GM13977 (cell line): ENCODE data around the gene FXR2.
A peak's percentile ranks its signal among the peaks of the same experiment; 100 is the strongest.

ENCODE experiments used
- DNase-seq: peaks from one replicate; pipeline ENCODE4 v3.0.0; 2012; ENCODE audit warnings: low spot score
- in situ Hi-C: fragments of 300-500 bp; cut with MboI; formaldehyde crosslinking; loops from one replicate; pipeline ENCODE4 v1.12.0; 2022; ENCODE audit warnings: low sequenced_read_pairs, low pct_unique_long_range_greater_than_20kb, mixed read lengths, inconsistent platforms; ENCODE audit not compliant: unreplicated experiment
- TF ChIP-seq, protein P1 (sequence below): IDR thresholded peaks from 2 replicates; pipeline ENCODE4 v1.5.1; 2012; ENCODE audit warnings: mild to moderate bottlenecking, control low read depth; ENCODE audit not compliant: insufficient read depth; ENCODE audit errors: extremely low read depth, missing control alignments

Gene FXR2

DNA sequence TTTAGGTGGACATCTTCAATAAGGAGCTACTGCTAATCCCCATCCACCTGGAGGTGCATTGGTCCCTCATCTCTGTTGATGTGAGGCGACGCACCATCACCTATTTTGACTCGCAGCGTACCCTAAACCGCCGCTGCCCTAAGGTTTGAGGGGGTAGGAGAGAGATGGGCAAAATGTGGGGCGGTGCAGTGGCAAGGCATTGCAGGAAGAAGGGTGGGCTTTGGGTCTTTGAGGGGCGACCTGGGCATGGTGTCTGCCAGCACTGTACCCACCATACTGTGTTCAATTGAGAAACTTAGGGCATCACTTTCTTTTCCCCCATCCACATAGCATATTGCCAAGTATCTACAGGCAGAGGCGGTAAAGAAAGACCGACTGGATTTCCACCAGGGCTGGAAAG is 44.3 kb downstream of the FXR2 start:
- no peak for DNase-seq
- in situ Hi-C loops, result loop anchor here (25.0 kb wide), 1 partner anchor 208 kb away; the partner anchor contains the start of genes KCTD11 and TMEM95
- TF ChIP-seq, protein P1, sequence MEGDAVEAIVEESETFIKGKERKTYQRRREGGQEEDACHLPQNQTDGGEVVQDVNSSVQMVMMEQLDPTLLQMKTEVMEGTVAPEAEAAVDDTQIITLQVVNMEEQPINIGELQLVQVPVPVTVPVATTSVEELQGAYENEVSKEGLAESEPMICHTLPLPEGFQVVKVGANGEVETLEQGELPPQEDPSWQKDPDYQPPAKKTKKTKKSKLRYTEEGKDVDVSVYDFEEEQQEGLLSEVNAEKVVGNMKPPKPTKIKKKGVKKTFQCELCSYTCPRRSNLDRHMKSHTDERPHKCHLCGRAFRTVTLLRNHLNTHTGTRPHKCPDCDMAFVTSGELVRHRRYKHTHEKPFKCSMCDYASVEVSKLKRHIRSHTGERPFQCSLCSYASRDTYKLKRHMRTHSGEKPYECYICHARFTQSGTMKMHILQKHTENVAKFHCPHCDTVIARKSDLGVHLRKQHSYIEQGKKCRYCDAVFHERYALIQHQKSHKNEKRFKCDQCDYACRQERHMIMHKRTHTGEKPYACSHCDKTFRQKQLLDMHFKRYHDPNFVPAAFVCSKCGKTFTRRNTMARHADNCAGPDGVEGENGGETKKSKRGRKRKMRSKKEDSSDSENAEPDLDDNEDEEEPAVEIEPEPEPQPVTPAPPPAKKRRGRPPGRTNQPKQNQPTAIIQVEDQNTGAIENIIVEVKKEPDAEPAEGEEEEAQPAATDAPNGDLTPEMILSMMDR, result no peak

DNA sequence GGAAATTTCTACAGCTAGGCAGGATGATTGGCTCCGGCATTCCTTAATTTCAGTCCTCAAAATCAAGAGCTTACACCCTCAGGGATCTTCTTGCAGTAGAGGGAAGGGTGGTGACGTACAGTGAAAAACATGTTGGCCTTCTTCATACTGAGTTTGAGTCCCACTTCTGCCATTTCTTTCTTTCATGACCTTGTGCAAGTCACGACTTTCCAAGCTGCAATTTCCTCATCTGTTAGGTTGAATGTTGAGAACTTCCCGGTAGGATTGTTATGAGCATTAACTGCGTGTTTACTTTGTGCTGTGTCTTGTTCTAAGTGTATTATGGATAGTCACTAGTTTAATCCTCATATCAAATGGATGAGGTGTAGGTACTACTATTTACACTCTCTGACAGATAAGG is 45.1 kb downstream of the FXR2 start:
- TF ChIP-seq, protein P1, result no peak
- in situ Hi-C loops, result loop anchor here (25.0 kb wide), 1 partner anchor 207 kb away; the partner anchor contains the start of genes KCTD11 and TMEM95
- no peak for DNase-seq

DNA sequence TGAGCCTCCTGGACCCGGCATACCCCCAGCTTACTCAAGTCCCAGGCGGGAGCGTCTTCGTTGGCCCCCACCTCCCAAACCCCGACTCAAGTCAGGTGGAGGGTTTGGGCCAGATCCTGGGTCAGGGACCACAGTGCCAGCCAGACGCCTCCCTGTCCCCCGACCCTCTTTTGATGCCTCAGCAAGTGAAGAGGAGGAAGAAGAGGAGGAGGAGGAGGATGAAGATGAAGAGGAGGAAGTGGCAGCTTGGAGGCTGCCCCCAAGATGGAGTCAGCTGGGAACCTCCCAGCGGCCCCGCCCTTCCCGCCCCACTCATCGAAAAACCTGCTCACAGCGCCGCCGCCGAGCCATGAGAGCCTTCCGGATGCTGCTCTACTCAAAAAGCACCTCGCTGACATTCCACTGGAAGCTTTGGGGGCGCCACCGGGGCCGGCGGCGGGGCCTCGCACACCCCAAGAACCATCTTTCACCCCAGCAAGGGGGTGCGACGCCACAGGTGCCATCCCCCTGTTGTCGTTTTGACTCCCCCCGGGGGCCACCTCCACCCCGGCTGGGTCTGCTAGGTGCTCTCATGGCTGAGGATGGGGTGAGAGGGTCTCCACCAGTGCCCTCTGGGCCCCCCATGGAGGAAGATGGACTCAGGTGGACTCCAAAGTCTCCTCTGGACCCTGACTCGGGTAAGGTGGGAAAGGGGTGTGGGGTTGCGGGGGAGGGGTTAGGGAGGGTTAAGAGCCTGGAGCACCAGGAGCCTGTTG is 51.4 kb downstream of the FXR2 start:
- TF ChIP-seq, protein P1, result no peak
- in situ Hi-C loops, result loop anchor here (25.0 kb wide), 1 partner anchor 201 kb away; the partner anchor contains the start of genes KCTD11 and TMEM95
- no peak for DNase-seq

DNA sequence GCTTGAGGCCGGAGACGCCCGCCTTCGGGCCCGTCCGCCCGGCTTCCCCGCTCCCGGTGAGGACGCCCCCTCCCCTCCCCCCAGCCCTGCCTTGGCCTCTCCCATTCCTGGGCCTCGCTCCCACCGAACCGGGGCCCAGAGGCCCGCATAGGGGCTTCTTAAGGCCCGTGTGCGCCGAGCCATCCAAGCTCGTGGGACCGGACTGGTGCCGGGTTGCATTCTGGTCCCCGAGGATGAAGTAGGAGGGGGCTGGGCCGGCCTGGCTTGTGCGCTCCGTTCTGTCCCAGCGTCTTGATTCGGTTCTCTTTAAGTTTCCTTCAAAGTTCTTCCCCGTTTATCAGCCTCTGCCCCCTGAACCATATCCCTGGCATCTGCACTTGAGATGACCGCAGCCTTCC is 52.5 kb downstream of the FXR2 start:
- TF ChIP-seq, protein P1, result no peak
- DNase-seq, result no peak

DNA sequence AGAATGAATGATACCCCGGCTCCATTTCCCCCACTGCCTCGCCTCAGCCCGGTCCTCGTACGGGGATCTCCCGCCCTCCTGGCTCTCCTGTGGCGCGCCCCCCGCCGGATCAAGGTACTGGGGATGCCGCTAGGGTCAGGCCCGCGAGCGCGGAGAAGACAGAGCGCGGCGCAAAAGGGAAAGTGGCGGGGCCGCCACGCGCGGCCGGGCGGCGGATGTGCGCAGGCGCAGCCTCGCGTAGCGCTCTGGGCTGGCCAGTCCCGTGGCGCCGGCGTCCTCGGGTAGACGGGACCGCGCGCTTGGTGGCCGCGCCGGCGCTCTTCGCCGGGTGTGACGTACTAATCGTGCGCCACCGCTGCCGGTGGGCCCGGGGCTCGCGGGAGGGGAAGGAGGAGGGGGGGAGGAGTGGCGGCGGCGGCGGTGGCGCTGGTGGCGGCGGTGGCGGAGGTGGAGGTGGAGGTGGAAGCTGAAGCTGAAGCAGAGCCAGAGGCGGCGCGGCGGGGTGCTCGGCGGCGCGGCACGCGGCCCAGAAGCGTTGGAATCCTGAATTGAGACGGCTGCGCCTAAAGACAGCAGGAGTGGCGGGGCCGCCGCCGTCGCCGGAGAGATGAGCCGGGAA is 53.0 kb downstream of the FXR2 start, which contains the start of gene SENP3:
Gene SENP3 (plus strand): TSS at position 331 of the 619 bp plus-strand sequence. CDS start 1,158 bp downstream, outside the sequence.
- DNase-seq, result peak; percentile 100
- in situ Hi-C loops, result loop anchor here (25.0 kb wide), 1 partner anchor 199 kb away; the partner anchor contains the start of genes KCTD11 and TMEM95
- TF ChIP-seq, protein P1, result no peak

More for the DNA sequence above, 52.5 kb downstream of the FXR2 start:
- in situ Hi-C loops, result loop anchor here (25.0 kb wide), 1 partner anchor 200 kb away; the partner anchor contains the start of genes KCTD11 and TMEM95

DNA sequence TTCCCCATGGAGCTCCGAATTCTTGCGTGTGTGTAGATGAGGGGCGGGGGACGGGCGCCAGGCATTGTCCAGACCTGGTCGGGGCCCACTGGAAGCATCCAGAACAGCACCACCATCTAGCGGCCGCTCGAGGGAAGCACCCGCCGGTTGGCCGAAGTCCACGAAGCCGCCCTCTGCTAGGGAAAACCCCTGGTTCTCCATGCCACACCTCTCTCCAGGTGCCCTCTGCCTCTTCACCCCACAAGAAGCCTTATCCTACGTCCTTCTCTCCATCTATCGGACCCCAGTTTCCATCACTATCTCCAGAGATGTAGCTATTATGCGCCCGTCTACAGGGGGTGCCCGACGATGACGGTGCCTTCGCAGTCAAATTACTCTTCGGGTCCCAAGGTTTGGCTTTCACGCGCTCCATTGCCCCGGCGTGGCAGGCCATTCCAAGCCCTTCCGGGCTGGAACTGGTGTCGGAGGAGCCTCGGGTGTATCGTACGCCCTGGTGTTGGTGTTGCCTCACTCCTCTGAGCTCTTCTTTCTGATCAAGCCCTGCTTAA is 53.6 kb downstream of the FXR2 start:
- in situ Hi-C loops, result loop anchor here (25.0 kb wide), 1 partner anchor 199 kb away; the partner anchor contains the start of genes KCTD11 and TMEM95
- TF ChIP-seq, protein P1, result peak; percentile 94
- DNase-seq, result peak; percentile 94
